ENCODE results near the gene ESPN.

ESPN gene

GRCh38 chr1:6503884-6504602, 79.5 kb downstream of the ESPN start:
- no peak for TF ChIP-seq ZNF274 (IDR thresholded peaks at IDR 0.05; ENCODE audit: low read depth, low read length)
- no peak overlapping the region for H3K4me3 ChIP-seq (ENCODE audit: low read length)

GRCh38 chr1:6504887-6505286, 80.3 kb downstream of the ESPN start:
- TF ChIP-seq ZNF274 (IDR thresholded peaks at IDR 0.05; ENCODE audit: low read depth, low read length), result no peak
- no peak overlapping the region for H3K4me3 ChIP-seq (ENCODE audit: low read length)

- TF ChIP-seq ZNF274 (IDR thresholded peaks at IDR 0.05; ENCODE audit: low read depth, low read length), result no peak
- no peak overlapping the region for H3K4me3 ChIP-seq (ENCODE audit: low read length)
Measured at GRCh38 chr1:6505367-6506209, 81.0 kb downstream of the ESPN start.

GRCh38 chr1:6506210-6507036, 81.8 kb downstream of the ESPN start:
- H3K4me3 ChIP-seq (ENCODE audit: low read length), result no peak overlapping the region
- no peak for TF ChIP-seq ZNF274 (IDR thresholded peaks at IDR 0.05; ENCODE audit: low read depth, low read length)

GRCh38 chr1:6507037-6507428, 82.5 kb downstream of the ESPN start:
- no peak overlapping the region for H3K4me3 ChIP-seq (ENCODE audit: low read length)
- no peak for TF ChIP-seq ZNF274 (IDR thresholded peaks at IDR 0.05; ENCODE audit: low read depth, low read length)

- no peak for TF ChIP-seq ZNF274 (IDR thresholded peaks at IDR 0.05; ENCODE audit: low read depth, low read length)
- no peak overlapping the region for H3K4me3 ChIP-seq (ENCODE audit: low read length)
Measured at GRCh38 chr1:6507461-6507911, 82.9 kb downstream of the ESPN start.

- H3K4me3 ChIP-seq (ENCODE audit: low read length), result no peak overlapping the region
- TF ChIP-seq ZNF274 (IDR thresholded peaks at IDR 0.05; ENCODE audit: low read depth, low read length), result no peak
Measured at GRCh38 chr1:6508154-6508815, 83.7 kb downstream of the ESPN start.

- no peak overlapping the region for H3K4me3 ChIP-seq (ENCODE audit: low read length)
- no peak for TF ChIP-seq ZNF274 (IDR thresholded peaks at IDR 0.05; ENCODE audit: low read depth, low read length)
Measured at GRCh38 chr1:6508816-6509189, 84.2 kb downstream of the ESPN start.

- no peak for TF ChIP-seq ZNF274 (IDR thresholded peaks at IDR 0.05; ENCODE audit: low read depth, low read length)
- no peak overlapping the region for H3K4me3 ChIP-seq (ENCODE audit: low read length)
Measured at GRCh38 chr1:6509220-6509918, 84.8 kb downstream of the ESPN start.

- no peak for TF ChIP-seq ZNF274 (IDR thresholded peaks at IDR 0.05; ENCODE audit: low read depth, low read length)
- H3K4me3 ChIP-seq (ENCODE audit: low read length), result no peak overlapping the region
Measured at GRCh38 chr1:6509919-6510291, 85.3 kb downstream of the ESPN start.

- TF ChIP-seq ZNF274 (IDR thresholded peaks at IDR 0.05; ENCODE audit: low read depth, low read length), result no peak
- no peak overlapping the region for H3K4me3 ChIP-seq (ENCODE audit: low read length)
Measured at GRCh38 chr1:6510493-6510892, 85.9 kb downstream of the ESPN start.

All from GM08714 (cell line).